Small intestine (tissue), 7 donors: ENCODE measurements around the gene NET1. TPM values are rescaled to one million over a fixed set of nuclear protein-coding genes. Genes with fewer than 3 reads are reported as not detected.
"Not testable (repeated sequence)": the region's sequence is repeated elsewhere in the genome, so short reads cannot be mapped to it uniquely, and the experiment has no call there.

Experiments used
- DNase-seq, 2 donors: peaks; one replicate each; pipeline versions ENCODE4 v3.0.0 to v3.0.0-alpha.2; 2013
- FAIRE-seq: peaks from 2 replicates; lab custom pipeline; 2012; peaks lifted over from hg19 to GRCh38; lab: Jason Lieb, UNC
- H3K27ac ChIP-seq, 3 donors: one replicate each; pipeline ENCODE4 v1.5.1; 2013; ENCODE audit warnings: low read length in 2 of 3, mild to moderate bottlenecking in 2 of 3, control low read depth in 1 of 3, inconsistent platforms in 1 of 3, low read depth in 1 of 3, moderate library complexity in 1 of 3
- H3K27me3 ChIP-seq, 3 donors: one replicate each; pipeline ENCODE4 v1.6.1; 2013; ENCODE audit warnings: low read length in 3 of 3, inconsistent platforms in 1 of 3; ENCODE audit not compliant: control insufficient read depth in 3 of 3, insufficient read depth in 3 of 3
- H3K36me3 ChIP-seq, 3 donors: one replicate each; pipeline ENCODE4 v1.6.1; 2013; ENCODE audit warnings: low read length in 3 of 3, inconsistent platforms in 1 of 3, low read depth in 1 of 3, mild to moderate bottlenecking in 1 of 3, moderate library complexity in 1 of 3; ENCODE audit not compliant: control insufficient read depth in 3 of 3, insufficient read depth in 2 of 3
- H3K4me1 ChIP-seq, 3 donors: one replicate each; pipeline ENCODE4 v1.6.1; 2013; ENCODE audit warnings: low read length in 2 of 3, inconsistent platforms in 1 of 3, low read depth in 1 of 3, mild to moderate bottlenecking in 1 of 3, moderate library complexity in 1 of 3; ENCODE audit not compliant: control insufficient read depth in 3 of 3, insufficient read depth in 2 of 3
- H3K4me3 ChIP-seq, 3 donors: one replicate each; pipeline ENCODE4 v1.5.1; 2013; ENCODE audit warnings: low read length in 3 of 3, control low read depth in 1 of 3, inconsistent platforms in 1 of 3, low read depth in 1 of 3, mild to moderate bottlenecking in 1 of 3, moderate library complexity in 1 of 3
- H3K9me3 ChIP-seq, 2 donors: one replicate each; pipeline ENCODE4 v1.6.1; 2013; ENCODE audit warnings: low read depth in 1 of 2, low read length in 1 of 2; ENCODE audit not compliant: control insufficient read depth in 2 of 2, insufficient read depth in 1 of 2
- WGBS, 3 donors: extraction: QIAGEN DNeasy Blood & Tissue Kit; methylation state at CpG; one replicate each; pipeline ENCODE4 v1.1.7; 2013; 5-methylcytosine and 5-hydroxymethylcytosine counted together
- polyA plus RNA-seq, 4 donors: library from polyadenylated mRNA; stranded (reverse) in 3 of 4; unstranded in 1 of 4; fragments of 200-250 nt in 3 of 4; fragments of 120-200 nt in 1 of 4; gene quantifications; one replicate each; pipeline versions ENCODE4 v1.2.1 to v1.2.3, GENCODE V29; 2013
- donor health status: healthy with polysubstance abuse.
- donor health status: control.
- donor health status: control.
- donor health status: Bipolar disorder and iron deficiency.
- donor health status: healthy.

Gene NET1
- polyA plus RNA-seq, 4 donors: 58.0 to 187 (median 140) TPM

DNA sequence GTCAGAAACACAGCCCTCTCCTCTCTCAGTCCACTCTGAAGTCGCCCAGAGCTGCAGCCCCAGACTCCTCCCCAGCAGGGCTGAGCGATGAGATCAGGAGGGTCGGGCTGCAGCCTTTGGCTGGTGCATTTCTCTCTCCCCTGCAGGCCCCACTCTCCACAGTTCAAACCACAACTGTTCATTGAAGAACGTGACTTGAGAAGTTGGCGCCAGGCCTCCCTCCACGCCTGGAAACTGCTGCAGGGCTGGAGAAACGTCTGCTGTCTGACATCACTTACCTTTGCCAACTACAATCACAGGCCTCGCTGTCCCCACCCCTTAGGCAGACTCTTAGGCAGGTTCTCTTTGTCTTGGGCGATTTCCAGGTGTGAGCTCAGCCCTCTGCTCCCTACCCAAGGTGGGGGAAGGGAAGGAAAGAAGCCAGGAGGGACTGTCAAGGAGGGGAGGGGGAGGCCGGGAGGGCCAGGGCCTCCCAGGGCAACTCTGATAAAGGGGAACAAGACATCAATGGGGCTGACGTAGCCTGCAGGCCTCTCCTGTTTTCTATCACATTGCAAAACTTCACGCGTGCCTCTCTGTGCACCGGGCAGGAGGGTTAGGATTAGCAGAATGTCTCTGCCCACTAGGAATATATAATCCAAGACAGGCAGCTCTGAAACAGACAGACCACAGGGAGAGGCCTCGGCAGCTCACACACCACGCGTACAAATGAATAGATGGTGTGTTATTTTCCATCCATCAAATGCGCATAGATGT, 54.3 kb downstream of the NET1 start:
- peaks cover 0 to 35% (median 2%) of the 10 kb centered on the region in 3 donors for H3K4me1 ChIP-seq
- H3K4me3 ChIP-seq: no peak overlapping the region
- H3K36me3 ChIP-seq: no peaks in the 10 kb centered on the region
- H3K27me3 ChIP-seq: no peaks in the 10 kb centered on the region
- peak; percentile 83 to 87 for DNase-seq
- no peak for FAIRE-seq
- peaks cover 0 to 7% of the 10 kb centered on the region in 2 donors for H3K9me3 ChIP-seq
- 29 to 55% (median 41%) methylated on average over 18 of the region's 18 CpGs for WGBS, 3 donors
- H3K27ac ChIP-seq: peak overlapping the region; percentile 12 to 84 (median 55)

GRCh38 chr10:5467207-5467535, 54.8 kb downstream of the NET1 start:
- FAIRE-seq (no peak), DNase-seq (no peak)
- 61 to 67% (median 67%) methylated on average over 8 of the region's 8 CpGs for WGBS, 3 donors
- peak overlapping the region in 1 of 3 donors; percentile 84 for H3K27ac ChIP-seq
- no peaks in the 10 kb centered on the region for H3K27me3 ChIP-seq
- peaks cover 0 to 35% (median 2%) of the 10 kb centered on the region in 3 donors for H3K4me1 ChIP-seq
- peaks cover 0 to 7% of the 10 kb centered on the region in 2 donors for H3K9me3 ChIP-seq
- no peaks in the 10 kb centered on the region for H3K36me3 ChIP-seq
- no peak overlapping the region for H3K4me3 ChIP-seq

GRCh38 chr10:5467634-5468255, 55.4 kb downstream of the NET1 start:
- no peak overlapping the region for H3K4me3 ChIP-seq
- H3K4me1 ChIP-seq: peaks cover 0 to 30% (median 2%) of the 10 kb centered on the region in 3 donors
- no peaks in the 10 kb centered on the region for H3K36me3 ChIP-seq
- DNase-seq (peak in 1 of 2 donors; percentile 64), FAIRE-seq (no peak)
- H3K27me3 ChIP-seq: no peaks in the 10 kb centered on the region
- H3K9me3 ChIP-seq: peaks cover 0 to 7% of the 10 kb centered on the region in 2 donors
- peak overlapping the region in 1 of 3 donors; percentile 84 for H3K27ac ChIP-seq
- whole genome bisulfite sequencing, 3 donors: 75 to 92% (median 92%) methylated on average over 6 of the region's 6 CpGs

- FAIRE-seq (no peak), DNase-seq (no peak)
- H3K27me3 ChIP-seq: no peaks in the 10 kb centered on the region
- peaks cover 0 to 30% (median 2%) of the 10 kb centered on the region in 3 donors for H3K4me1 ChIP-seq
- no peak overlapping the region for H3K4me3 ChIP-seq
- H3K27ac ChIP-seq: peak overlapping the region in 1 of 3 donors; percentile 84
- 89 to 98% (median 96%) methylated on average over 8 of the region's 8 CpGs for WGBS, 3 donors
- H3K36me3 ChIP-seq: no peaks in the 10 kb centered on the region
- H3K9me3 ChIP-seq: peaks cover 0 to 7% of the 10 kb centered on the region in 2 donors
These were observed 56.1 kb downstream of the NET1 start for GRCh38 chr10:5468262-5469106.

- no peaks in the 10 kb centered on the region for H3K36me3 ChIP-seq
- FAIRE-seq (no peak), DNase-seq (no peak)
- no peaks in the 10 kb centered on the region for H3K27me3 ChIP-seq
- peaks cover 0 to 7% of the 10 kb centered on the region in 2 donors for H3K9me3 ChIP-seq
- 87 to 89% (median 88%) methylated on average over 15 of the region's 15 CpGs for WGBS, 3 donors
- no peak overlapping the region for H3K4me3 ChIP-seq
- H3K4me1 ChIP-seq: peaks cover 0 to 30% (median 2%) of the 10 kb centered on the region in 3 donors
- no peak overlapping the region for H3K27ac ChIP-seq
These were observed 57.1 kb downstream of the NET1 start for GRCh38 chr10:5469353-5470061.

DNA sequence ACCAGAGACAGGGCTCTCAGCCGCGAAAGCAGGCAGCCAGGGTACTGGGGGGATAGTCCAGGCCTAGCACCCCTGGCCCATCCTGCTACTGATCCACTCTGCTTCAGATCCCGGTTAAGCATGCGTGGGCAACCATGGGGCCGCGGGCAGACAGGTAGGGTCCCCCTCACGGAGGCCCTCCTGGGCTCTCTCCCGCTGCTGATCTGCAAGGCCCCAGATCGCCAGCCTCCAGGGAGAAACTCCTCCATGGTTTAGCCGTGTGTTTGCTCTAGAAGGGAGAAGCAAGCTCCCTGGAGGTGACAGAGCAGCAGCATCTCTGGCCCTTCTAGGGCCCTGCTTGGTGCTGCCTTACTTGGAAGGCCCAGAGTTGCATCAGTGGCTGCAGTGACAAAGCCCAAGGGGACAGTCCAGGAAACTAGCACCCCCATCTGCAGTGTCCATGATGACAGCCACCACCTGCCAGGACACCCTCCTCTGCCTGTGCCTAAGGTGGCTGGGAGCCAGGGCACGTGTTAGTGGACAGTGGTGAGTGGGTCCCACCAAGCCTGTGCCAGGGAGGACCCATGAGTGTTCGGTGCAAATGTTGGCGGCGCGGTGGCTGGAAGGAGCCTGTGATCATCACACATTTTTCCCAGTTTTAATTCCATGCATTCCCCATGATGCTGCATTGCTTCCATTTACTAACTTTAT, 57.9 kb downstream of the NET1 start:
- H3K27me3 ChIP-seq: no peaks in the 10 kb centered on the region
- H3K27ac ChIP-seq: no peak overlapping the region
- no peaks in the 10 kb centered on the region for H3K36me3 ChIP-seq
- peaks cover 0 to 30% (median 2%) of the 10 kb centered on the region in 3 donors for H3K4me1 ChIP-seq
- no peak overlapping the region for H3K4me3 ChIP-seq
- no peak for DNase-seq
- peaks cover 0 to 7% of the 10 kb centered on the region in 2 donors for H3K9me3 ChIP-seq
- FAIRE-seq: no peak
- WGBS, 3 donors: 97 to 98% (median 97%) methylated on average over 15 of the region's 15 CpGs

DNA sequence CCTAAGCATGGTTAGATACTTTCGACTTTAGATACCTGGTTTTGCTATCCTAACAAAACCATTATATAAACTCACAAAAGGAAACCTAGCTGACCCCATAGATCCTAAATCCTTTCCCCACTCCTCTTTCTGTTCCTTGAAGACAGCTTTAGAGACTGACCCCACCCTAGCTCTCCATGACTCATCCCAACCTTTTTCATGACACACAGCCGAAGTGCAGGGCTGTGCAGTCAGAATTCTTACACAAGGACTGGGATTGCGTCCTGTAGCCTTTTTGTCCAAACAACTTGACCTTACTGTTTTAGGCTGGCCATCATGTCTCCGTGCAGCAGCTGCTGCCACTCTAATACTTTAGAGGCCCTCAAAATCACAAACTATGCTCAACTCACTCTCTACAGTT, 62.3 kb downstream of the NET1 start:
- not testable (repeated sequence) for H3K4me3 ChIP-seq, H3K9me3 ChIP-seq, DNase-seq, H3K36me3 ChIP-seq, H3K27me3 ChIP-seq, H3K4me1 ChIP-seq, FAIRE-seq, H3K27ac ChIP-seq
- 74 to 85% (median 74%) methylated on average over 4 of the region's 4 CpGs for WGBS, 3 donors
